ENCODE data around the gene SRRM5.
"Not testable (repeated sequence)": the region's sequence is repeated elsewhere in the genome, so short reads cannot be mapped to it uniquely, and the experiment has no call there.

The SRRM5 gene

GRCh38 chr19:43639519-43640423 lies 27.9 kb downstream of the SRRM5 start, which contains the start of gene CADM4:
CADM4 (minus strand) TSS chr19:43639850; CDS start chr19:43639790, 60 bp downstream.
- DNase-seq: peak in 3 of 4 experiments; percentile 21 to 60 (median 39)

DNA sequence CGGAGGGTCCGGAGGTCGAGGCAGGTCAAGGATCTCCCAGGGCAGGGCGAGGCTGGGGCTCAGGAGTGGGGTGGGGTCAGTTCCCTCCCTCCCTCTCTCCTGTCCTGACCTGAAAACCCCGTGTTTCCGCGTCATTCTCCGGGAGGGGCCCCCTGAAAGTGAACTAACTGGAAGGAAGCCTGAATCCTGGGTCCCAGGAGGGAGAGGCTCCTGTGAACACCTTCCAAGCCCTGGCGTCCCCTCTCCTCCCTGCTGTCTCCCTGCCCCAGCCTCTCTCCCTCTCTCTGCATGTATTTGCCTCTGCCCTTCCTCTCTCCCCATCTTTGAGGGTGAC lies 28.5 kb downstream of the SRRM5 start:
- DNase-seq: no peak

DNA sequence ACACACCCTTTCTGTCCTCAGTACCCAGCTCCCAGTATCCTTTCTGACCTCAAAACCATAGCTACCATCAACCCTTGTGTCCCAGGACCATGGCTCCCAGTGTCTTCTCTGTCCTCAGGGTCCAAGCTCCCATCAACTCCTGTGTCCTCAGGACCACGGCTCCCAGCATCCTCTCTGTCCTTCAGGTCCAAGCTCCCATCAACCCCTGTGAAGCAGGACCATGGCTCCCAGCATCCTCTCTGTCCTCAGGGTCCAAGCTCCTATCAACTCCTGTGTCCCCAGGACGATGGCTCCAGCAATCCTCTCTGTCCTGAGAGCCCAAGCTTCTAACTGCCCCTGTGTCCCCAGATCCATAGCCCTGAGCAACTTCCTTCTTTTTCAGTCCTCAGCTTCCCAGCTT lies 29.4 kb downstream of the SRRM5 start:
- no peak for DNase-seq

- no peak for DNase-seq
Observed at GRCh38 chr19:43642531-43642930, 30.6 kb downstream of the SRRM5 start.

DNA sequence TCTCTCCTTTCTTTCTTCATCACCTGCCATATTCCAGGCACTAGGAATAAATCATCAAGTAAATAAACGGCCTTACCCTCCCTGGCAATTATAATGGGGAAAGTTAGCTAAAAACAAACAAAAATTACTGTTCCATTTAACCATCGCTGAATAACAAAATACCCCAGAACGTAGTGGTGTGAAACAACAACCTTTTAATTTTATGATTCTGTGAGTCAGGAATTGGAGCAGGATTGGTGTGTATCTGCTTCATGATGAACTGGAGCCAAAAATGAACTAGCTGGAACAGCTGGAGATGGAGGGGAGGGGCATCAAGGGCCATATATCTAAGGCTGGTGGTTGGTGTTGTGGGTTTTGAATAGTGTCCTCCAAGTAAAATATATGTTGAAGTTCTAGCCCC lies 31.4 kb downstream of the SRRM5 start:
- no peak for DNase-seq

DNA sequence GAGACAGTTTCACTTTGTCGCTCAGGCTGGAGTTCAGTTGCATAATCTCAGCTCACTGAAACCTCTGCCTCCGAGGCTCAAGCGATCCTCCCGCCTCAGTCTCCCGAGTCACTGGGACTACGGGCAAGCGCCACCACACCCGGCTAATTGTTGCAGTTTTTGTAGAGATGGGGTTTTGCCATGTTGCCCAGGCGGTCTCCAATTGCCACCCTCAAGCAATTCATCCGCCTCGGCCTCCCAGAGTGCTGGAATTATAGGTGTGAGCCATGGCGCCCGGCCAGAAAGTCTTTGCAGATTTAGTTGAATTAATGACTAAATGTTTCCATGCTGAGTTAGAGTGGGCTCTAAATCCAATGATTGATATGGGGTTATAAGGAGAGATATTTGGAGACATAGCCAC lies 32.3 kb downstream of the SRRM5 start:
- DNase-seq: no peak

GRCh38 chr19:43648633-43649032 lies 36.7 kb downstream of the SRRM5 start:
- DNase-seq: no peak

GRCh38 chr19:43649514-43649913 lies 37.6 kb downstream of the SRRM5 start:
- DNase-seq: no peak

GRCh38 chr19:43650276-43650675 lies 38.4 kb downstream of the SRRM5 start:
- DNase-seq: not testable (repeated sequence)

DNA sequence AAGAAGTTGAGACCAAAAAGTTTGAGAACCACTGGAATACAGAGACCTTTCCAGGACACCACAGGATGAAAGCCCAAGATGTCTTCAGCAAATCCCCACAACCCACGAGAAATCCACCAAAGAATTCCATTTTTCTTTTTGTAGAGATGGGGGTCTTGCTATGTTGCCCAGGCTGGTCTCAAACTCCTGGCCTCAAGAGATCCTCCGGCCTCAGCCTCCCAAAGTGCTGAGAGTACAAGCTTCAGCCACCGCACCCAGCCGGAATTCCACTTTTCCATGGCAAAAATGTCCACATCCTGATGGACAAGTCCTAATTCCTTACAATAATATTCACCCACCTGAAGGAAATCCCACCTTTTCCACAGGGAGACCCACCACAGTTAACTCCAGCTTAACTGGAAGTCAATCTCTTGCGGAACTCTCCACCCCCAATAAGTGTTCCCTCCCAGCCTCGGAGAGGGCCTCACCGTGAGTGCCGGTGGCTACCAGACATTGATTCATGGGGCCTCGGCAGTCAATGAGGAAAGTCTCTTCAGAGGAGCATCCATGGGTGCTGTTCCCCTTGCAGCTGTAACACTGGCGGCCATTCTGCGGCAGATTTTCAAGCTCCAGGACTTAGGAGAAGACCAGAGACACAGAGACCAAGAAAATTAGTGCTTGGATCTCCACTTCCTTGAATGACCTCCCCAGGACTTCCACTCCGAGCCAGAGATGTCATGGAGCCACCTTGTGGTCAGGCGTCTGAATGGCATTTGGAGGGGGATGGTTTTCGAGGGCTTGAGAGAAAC lies 40.1 kb downstream of the SRRM5 start:
- DNase-seq: no peak

GRCh38 chr19:43652546-43652874 lies 40.6 kb downstream of the SRRM5 start:
- DNase-seq: no peak

DNA sequence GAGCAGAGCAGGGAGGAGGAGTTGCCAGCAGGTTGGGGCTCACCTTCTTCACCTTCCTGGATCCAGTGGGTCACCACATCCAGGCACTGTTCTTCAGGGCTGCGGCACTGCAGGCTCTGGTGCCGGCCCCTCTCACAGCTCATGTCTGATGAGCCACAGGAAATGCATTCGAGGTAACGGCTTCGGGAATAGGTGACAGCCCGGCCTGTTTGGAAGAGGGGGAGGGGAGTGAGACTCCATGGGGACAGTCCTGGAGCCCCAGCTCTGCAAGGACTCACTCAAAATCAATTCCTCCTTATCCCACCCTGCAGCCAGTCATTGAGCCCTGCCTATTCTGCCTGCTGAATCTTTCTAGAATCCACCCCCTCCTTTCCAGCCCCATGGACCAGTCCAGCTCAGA lies 44.5 kb downstream of the SRRM5 start:
- no peak for DNase-seq

GRCh38 chr19:43658001-43658400 lies 46.1 kb downstream of the SRRM5 start:
- no peak for DNase-seq

GRCh38 chr19:43658494-43658893 lies 46.6 kb downstream of the SRRM5 start:
- no peak for DNase-seq

DNA sequence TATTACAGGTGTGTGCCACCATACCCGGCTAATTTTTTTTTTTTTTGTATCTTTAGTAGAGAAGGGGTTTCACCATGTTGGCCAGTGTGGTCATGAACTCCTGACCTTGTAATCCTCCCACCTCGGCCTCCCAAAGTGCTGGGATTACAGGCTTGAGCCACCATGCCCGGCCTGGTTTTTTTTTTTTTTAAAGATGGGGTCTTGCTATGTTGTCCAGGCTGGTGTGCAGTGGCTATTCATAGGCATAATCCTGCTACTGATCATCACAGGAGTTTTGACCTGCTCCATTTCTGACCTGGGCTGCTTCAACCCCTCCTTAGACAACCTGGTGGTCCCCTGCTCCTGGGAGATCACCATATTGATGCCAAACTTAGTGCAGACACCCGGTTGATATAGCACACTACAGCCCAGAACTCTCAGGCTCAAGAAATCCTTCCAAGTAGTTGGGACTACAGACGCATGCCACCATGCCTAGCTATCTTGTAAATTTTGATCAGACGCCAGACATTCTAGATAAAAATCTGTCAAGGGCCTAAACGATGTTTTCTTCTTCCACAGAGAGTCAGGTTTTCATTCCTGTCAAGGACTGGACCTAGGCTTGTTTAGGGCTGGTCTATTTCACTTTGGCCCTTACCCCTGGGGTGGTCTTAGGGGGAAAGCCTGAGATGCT lies 48.5 kb downstream of the SRRM5 start:
- DNase-seq: no peak

DNA sequence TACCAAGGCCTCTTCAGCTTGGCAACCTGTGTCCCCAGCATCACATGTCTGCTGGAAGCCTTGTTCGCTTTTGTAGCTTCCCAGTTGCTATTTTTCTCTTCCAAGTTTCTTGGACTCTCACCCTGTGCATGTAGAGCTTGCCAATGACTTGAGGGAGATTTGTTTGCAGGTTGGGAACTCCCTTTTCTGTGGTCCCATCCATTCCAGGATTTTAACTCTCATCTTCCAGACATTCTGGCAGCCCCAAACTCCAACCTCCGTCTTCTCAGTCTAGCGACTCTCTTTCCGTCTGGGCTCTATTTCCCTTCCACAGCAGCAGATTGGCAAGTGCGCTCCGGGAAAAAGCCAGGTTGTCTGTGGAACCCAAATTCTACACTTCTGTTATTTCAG lies 49.1 kb downstream of the SRRM5 start:
- DNase-seq: no peak

DNA sequence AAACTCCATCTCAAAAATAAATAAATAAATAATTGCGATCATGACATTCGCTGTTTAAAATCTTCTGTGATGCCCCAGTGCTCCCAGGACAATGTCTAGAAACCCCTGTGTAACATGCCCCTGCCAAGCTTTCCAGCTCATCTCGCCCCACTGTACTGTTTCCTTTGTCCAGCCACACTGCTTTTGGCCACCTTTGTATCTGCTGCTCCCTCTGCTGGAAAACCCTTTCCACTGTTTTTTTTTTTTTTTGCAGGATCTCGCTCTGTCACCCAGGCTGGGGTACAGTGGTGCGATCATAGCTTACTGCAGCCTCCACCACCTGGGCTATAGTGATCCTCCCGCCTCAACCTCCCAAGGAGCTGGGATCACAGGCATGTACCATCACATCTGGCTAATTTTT lies 50.6 kb downstream of the SRRM5 start:
- DNase-seq: no peak

- DNase-seq: no peak
Observed at GRCh38 chr19:43664018-43664417, 52.1 kb downstream of the SRRM5 start.

Data from activated naive CD4-positive, alpha-beta T cell (primary cell).